GM04503 (cell line): ENCODE data around the gene DNAJB13.
"Not testable (repeated sequence)": the region's sequence is repeated elsewhere in the genome, so short reads cannot be mapped to it uniquely, and the experiment has no call there.

Experiments used
- DNase-seq: peaks from one replicate; pipeline ENCODE4 v3.0.0-alpha.2; 2012; ENCODE audit warnings: low read depth

Gene DNAJB13

GRCh38 chr11:73950869-73951710, at the start of gene DNAJB13:
TSS of gene DNAJB13 (plus strand) at chr11:73951026. CDS start at chr11:73951070, 44 bp downstream.
- no peak for DNase-seq

- DNase-seq, result no peak
Measured at GRCh38 chr11:73902303-73902702, 48.5 kb upstream of the DNAJB13 start.

GRCh38 chr11:73907191-73907590, 43.6 kb upstream of the DNAJB13 start:
- DNase-seq, result no peak

- DNase-seq, result no peak
Measured at GRCh38 chr11:73912026-73912425, 38.8 kb upstream of the DNAJB13 start.

GRCh38 chr11:73913472-73913871, 37.4 kb upstream of the DNAJB13 start:
- no peak for DNase-seq

- no peak for DNase-seq
Measured at GRCh38 chr11:73914284-73914683, 36.5 kb upstream of the DNAJB13 start.

GRCh38 chr11:73916435-73916834, 34.4 kb upstream of the DNAJB13 start:
- no peak for DNase-seq

GRCh38 chr11:73921180-73921579, 29.6 kb upstream of the DNAJB13 start:
- DNase-seq, result no peak

- DNase-seq, result no peak
Measured at GRCh38 chr11:73929388-73929787, 21.4 kb upstream of the DNAJB13 start.

- DNase-seq, result peak; percentile 29
Measured at GRCh38 chr11:73931039-73931645, 19.7 kb upstream of the DNAJB13 start.

- DNase-seq, result no peak
Measured at GRCh38 chr11:73931951-73932350, 18.9 kb upstream of the DNAJB13 start.

GRCh38 chr11:73932781-73933180, 18.0 kb upstream of the DNAJB13 start:
- no peak for DNase-seq

GRCh38 chr11:73936047-73936446, 14.8 kb upstream of the DNAJB13 start:
- not testable (repeated sequence) for DNase-seq

- DNase-seq, result no peak
Measured at GRCh38 chr11:73939096-73939495, 11.7 kb upstream of the DNAJB13 start.

- no peak for DNase-seq
Measured at GRCh38 chr11:73940801-73941570, 9.8 kb upstream of the DNAJB13 start.

GRCh38 chr11:73942010-73942409, 8.8 kb upstream of the DNAJB13 start:
- DNase-seq, result no peak

- no peak for DNase-seq
Measured at GRCh38 chr11:73944085-73944484, 6.7 kb upstream of the DNAJB13 start.

GRCh38 chr11:73944901-73945300, 5.9 kb upstream of the DNAJB13 start:
- no peak for DNase-seq

GRCh38 chr11:73945396-73945795, 5.4 kb upstream of the DNAJB13 start:
- no peak for DNase-seq

GRCh38 chr11:73946798-73947458, 3.9 kb upstream of the DNAJB13 start:
- no peak for DNase-seq

- no peak for DNase-seq
Measured at GRCh38 chr11:73949246-73949645, 1.6 kb upstream of the DNAJB13 start.

GRCh38 chr11:73949912-73950311, 914 bp upstream of the DNAJB13 start:
- no peak for DNase-seq
